Urinary bladder (tissue), 4 donors: Measurements from ENCODE around the gene VPS54. TPM values are rescaled to one million over a fixed set of nuclear protein-coding genes. Genes with fewer than 3 reads are reported as not detected.

Source experiments
- DNase-seq: peaks from one replicate; pipeline ENCODE4 v3.0.0-alpha.2; 2015; ENCODE audit errors: extremely low spot score
- H3K27ac ChIP-seq: one replicate; pipeline ENCODE4 v1.5.1; 2013; ENCODE audit warnings: low read depth, mild to moderate bottlenecking, moderate library complexity
- H3K36me3 ChIP-seq: one replicate; pipeline ENCODE4 v1.6.1; 2013; ENCODE audit warnings: mild to moderate bottlenecking, moderate library complexity; ENCODE audit not compliant: insufficient read depth
- H3K4me1 ChIP-seq: one replicate; pipeline ENCODE4 v1.6.1; 2013; ENCODE audit warnings: mild to moderate bottlenecking, moderate library complexity; ENCODE audit not compliant: insufficient read depth
- H3K4me3 ChIP-seq: one replicate; pipeline ENCODE4 v1.5.1; 2013; ENCODE audit warnings: low read depth, low read length
- WGBS: extraction: QIAGEN DNeasy Blood & Tissue Kit; methylation state at CpG from one replicate; pipeline ENCODE4 v1.1.7; 2013; 5-methylcytosine and 5-hydroxymethylcytosine counted together
- polyA plus RNA-seq: library from polyadenylated mRNA; stranded (reverse); fragments of 200-250 nt; gene quantifications from one replicate; pipeline ENCODE4 v1.2.3, GENCODE V29; 2013
- total RNA-seq: library from RNA; depleted of rRNA; stranded (reverse); fragments of >200 nt; gene quantifications from one replicate; pipeline ENCODE4 v1.2.3, GENCODE V29; 2014
- donor health status: healthy with polysubstance abuse.
- donor health status: healthy.

VPS54 gene
- total and polyA plus RNA-seq, 2 donors = 14.0 to 64.4 TPM

- Histone ChIP-seq H3K4me1 (no peaks in the 10 kb centered on the region), H3K27ac (no peak overlapping the region), H3K4me3 (no peak overlapping the region), H3K36me3 (peaks cover 2% of the 10 kb centered on the region)
- WGBS = 87% methylated on average over 6 of the region's 6 CpGs
- no peak for DNase-seq
These were observed 130.5 kb downstream of the VPS54 start for GRCh38 chr2:63888490-63889402.

- Histone ChIP-seq H3K36me3 (peaks cover 2% of the 10 kb centered on the region), H3K4me1 (no peaks in the 10 kb centered on the region), H3K4me3 (no peak overlapping the region), H3K27ac (peak overlapping the region; percentile 23)
- WGBS = 92% methylated on average over 2 of the region's 2 CpGs
- no peak for DNase-seq
These were observed 131.2 kb downstream of the VPS54 start for GRCh38 chr2:63888053-63888452.

GRCh38 chr2:63886445-63886844 lies 132.8 kb downstream of the VPS54 start:
- Histone ChIP-seq H3K4me3 (no peak overlapping the region), H3K36me3 (peaks cover 2% of the 10 kb centered on the region), H3K4me1 (no peaks in the 10 kb centered on the region), H3K27ac (no peak overlapping the region)
- no peak for DNase-seq
- 94% methylated on average over 2 of the region's 2 CpGs for WGBS

- H3K4me1 ChIP-seq = no peaks in the 10 kb centered on the region
- no peaks in the 10 kb centered on the region for H3K36me3 ChIP-seq
- no peak overlapping the region for H3K4me3 ChIP-seq
- WGBS = 78% methylated on average over 3 of the region's 3 CpGs
- no peak for DNase-seq
- no peak overlapping the region for H3K27ac ChIP-seq
These were observed 136.7 kb downstream of the VPS54 start for GRCh38 chr2:63882395-63883105.

GRCh38 chr2:63881205-63881604 lies 138.0 kb downstream of the VPS54 start:
- no peaks in the 10 kb centered on the region for H3K4me1 ChIP-seq
- no peak overlapping the region for H3K27ac ChIP-seq
- no peak for DNase-seq
- WGBS = 78% methylated on average over 2 of the region's 2 CpGs
- no peak overlapping the region for H3K4me3 ChIP-seq
- H3K36me3 ChIP-seq = no peaks in the 10 kb centered on the region

GRCh38 chr2:63880625-63881024 lies 138.6 kb downstream of the VPS54 start:
- no peaks in the 10 kb centered on the region for H3K4me1 ChIP-seq
- H3K4me3 ChIP-seq = no peak overlapping the region
- H3K36me3 ChIP-seq = no peaks in the 10 kb centered on the region
- H3K27ac ChIP-seq = no peak overlapping the region
- DNase-seq = no peak
- 63% methylated on average over 4 of the region's 4 CpGs for WGBS

GRCh38 chr2:63879876-63880433 lies 139.3 kb downstream of the VPS54 start:
- no peaks in the 10 kb centered on the region for H3K4me1 ChIP-seq
- no peak overlapping the region for H3K27ac ChIP-seq
- DNase-seq = no peak
- H3K4me3 ChIP-seq = no peak overlapping the region
- no peaks in the 10 kb centered on the region for H3K36me3 ChIP-seq
- 83% methylated on average over 2 of the region's 2 CpGs for WGBS

GRCh38 chr2:63878486-63878885 lies 140.7 kb downstream of the VPS54 start:
- H3K4me3 ChIP-seq = no peak overlapping the region
- H3K27ac ChIP-seq = no peak overlapping the region
- 87% methylated on average over 1 of the region's 1 CpG for WGBS

GRCh38 chr2:63876311-63876710 lies 142.9 kb downstream of the VPS54 start:
- 88% methylated on average over 5 of the region's 5 CpGs for WGBS
- DNase-seq = no peak
- no peaks in the 10 kb centered on the region for H3K36me3 ChIP-seq
- no peaks in the 10 kb centered on the region for H3K4me1 ChIP-seq
- no peak overlapping the region for H3K4me3 ChIP-seq
- H3K27ac ChIP-seq = no peak overlapping the region

More at GRCh38 chr2:63878486-63878885, 140.7 kb downstream of the VPS54 start:
- no peak for DNase-seq
- Histone ChIP-seq H3K4me1 (no peaks in the 10 kb centered on the region), H3K36me3 (no peaks in the 10 kb centered on the region)

- no peak overlapping the region for H3K4me3 ChIP-seq
- WGBS = 92% methylated on average over 3 of the region's 3 CpGs
- DNase-seq = no peak
- H3K4me1 ChIP-seq = no peaks in the 10 kb centered on the region
- no peak overlapping the region for H3K27ac ChIP-seq
- H3K36me3 ChIP-seq = no peaks in the 10 kb centered on the region
These were observed 143.5 kb downstream of the VPS54 start for GRCh38 chr2:63875559-63876245.

GRCh38 chr2:63875131-63875527 lies 144.1 kb downstream of the VPS54 start:
- no peaks in the 10 kb centered on the region for H3K36me3 ChIP-seq
- WGBS = 51% methylated on average over 1 of the region's 1 CpG
- H3K4me3 ChIP-seq = no peak overlapping the region
- no peak for DNase-seq
- H3K27ac ChIP-seq = no peak overlapping the region
- no peaks in the 10 kb centered on the region for H3K4me1 ChIP-seq

GRCh38 chr2:63874204-63875130 lies 144.8 kb downstream of the VPS54 start:
- no peak for DNase-seq
- H3K36me3 ChIP-seq = no peaks in the 10 kb centered on the region
- no peak overlapping the region for H3K4me3 ChIP-seq
- WGBS = 96% methylated on average over 5 of the region's 5 CpGs
- H3K27ac ChIP-seq = no peak overlapping the region
- no peaks in the 10 kb centered on the region for H3K4me1 ChIP-seq
